Left hindlimb (tissue), 1 donor: ENCODE results near the gene CFAP161.
"Not testable (repeated sequence)": the region's sequence is repeated elsewhere in the genome, so short reads cannot be mapped to it uniquely, and the experiment has no call there.

Experiments used
- DNase-seq: peaks from one replicate; pipeline ENCODE4 v3.0.0-alpha.2; 2018

The CFAP161 gene

GRCh38 chr15:81108427-81108826 lies 25.6 kb upstream of the CFAP161 start:
- DNase-seq = no peak

- DNase-seq = no peak
These were observed 23.1 kb upstream of the CFAP161 start for GRCh38 chr15:81111018-81111417.

- DNase-seq = no peak
These were observed 22.3 kb upstream of the CFAP161 start for GRCh38 chr15:81111510-81112470.

GRCh38 chr15:81113204-81113657 lies 20.8 kb upstream of the CFAP161 start:
- DNase-seq = no peak

GRCh38 chr15:81113861-81114291 lies 20.2 kb upstream of the CFAP161 start:
- no peak for DNase-seq

- no peak for DNase-seq
These were observed 18.8 kb upstream of the CFAP161 start for GRCh38 chr15:81115054-81115939.

- no peak for DNase-seq
These were observed 16.9 kb upstream of the CFAP161 start for GRCh38 chr15:81117136-81117535.

- no peak for DNase-seq
These were observed 16.5 kb upstream of the CFAP161 start for GRCh38 chr15:81117581-81117980.

- no peak for DNase-seq
These were observed 15.7 kb upstream of the CFAP161 start for GRCh38 chr15:81118361-81118760.

GRCh38 chr15:81120069-81120468 lies 14.0 kb upstream of the CFAP161 start:
- DNase-seq = no peak

GRCh38 chr15:81126892-81127291 lies 7.2 kb upstream of the CFAP161 start:
- no peak for DNase-seq

GRCh38 chr15:81141478-81141877 lies 7.4 kb downstream of the CFAP161 start:
- DNase-seq = not testable (repeated sequence)

GRCh38 chr15:81146006-81146405 lies 11.9 kb downstream of the CFAP161 start:
- DNase-seq = no peak

GRCh38 chr15:81146466-81146865 lies 12.4 kb downstream of the CFAP161 start:
- DNase-seq = no peak

- no peak for DNase-seq
These were observed 17.3 kb downstream of the CFAP161 start for GRCh38 chr15:81151389-81151788.

- DNase-seq = no peak
These were observed 18.3 kb downstream of the CFAP161 start for GRCh38 chr15:81152339-81152738.

GRCh38 chr15:81152799-81153198 lies 18.7 kb downstream of the CFAP161 start:
- no peak for DNase-seq

- no peak for DNase-seq
These were observed 21.5 kb downstream of the CFAP161 start for GRCh38 chr15:81155375-81156218.

GRCh38 chr15:81156324-81156723 lies 22.3 kb downstream of the CFAP161 start:
- no peak for DNase-seq

GRCh38 chr15:81157195-81157938 lies 23.3 kb downstream of the CFAP161 start:
- DNase-seq = no peak

GRCh38 chr15:81157939-81158223 lies 23.8 kb downstream of the CFAP161 start:
- no peak for DNase-seq

GRCh38 chr15:81158561-81158960 lies 24.5 kb downstream of the CFAP161 start:
- not testable (repeated sequence) for DNase-seq
